ENCODE data around the gene SPIN1. TPM values are rescaled to one million over a fixed set of nuclear protein-coding genes. Genes with fewer than 3 reads are reported as not detected.

SPIN1 gene
- total RNA-seq, 1 donor from 2014 or later = 11.6 TPM

GRCh38 chr9:88447431-88447830, 59.2 kb downstream of the SPIN1 start:
- Histone ChIP-seq H3K4me3 (no peak overlapping the region), H3K27ac (no peak overlapping the region), H3K9me3 (no peaks in the 10 kb centered on the region), H3K36me3 (peaks cover 0 to 19% of the 10 kb centered on the region in 2 donors), H3K27me3 (no peaks in the 10 kb centered on the region), H3K4me1 (no peaks in the 10 kb centered on the region)
- intact Hi-C loops (cut with DNase I) = no loop called here
- no peak for TF ChIP-seq CTCF (IDR thresholded peaks at IDR 0.05)
- DNase-seq (ENCODE audit: low spot score in 2 of 2) = no peak

GRCh38 chr9:88451160-88451559, 62.9 kb downstream of the SPIN1 start:
- TF ChIP-seq CTCF (IDR thresholded peaks at IDR 0.05) = no peak
- no peaks in the 10 kb centered on the region for H3K4me1 ChIP-seq
- H3K27ac ChIP-seq = no peak overlapping the region
- no peaks in the 10 kb centered on the region for H3K27me3 ChIP-seq
- no peaks in the 10 kb centered on the region for H3K9me3 ChIP-seq
- H3K36me3 ChIP-seq = peaks cover 0 to 24% of the 10 kb centered on the region in 2 donors
- no peak for DNase-seq (ENCODE audit: low spot score in 2 of 2)
- intact Hi-C loops (cut with DNase I) = no loop called here
- no peak overlapping the region for H3K4me3 ChIP-seq

GRCh38 chr9:88458716-88459465, 70.6 kb downstream of the SPIN1 start:
- intact Hi-C loops (cut with DNase I) = no loop called here
- Histone ChIP-seq H3K27ac (no peak overlapping the region), H3K27me3 (no peaks in the 10 kb centered on the region), H3K36me3 (peaks cover 0 to 3% of the 10 kb centered on the region in 2 donors), H3K9me3 (no peaks in the 10 kb centered on the region), H3K4me3 (no peak overlapping the region), H3K4me1 (no peaks in the 10 kb centered on the region)
- no peak for TF ChIP-seq CTCF (IDR thresholded peaks at IDR 0.05)
- DNase-seq (ENCODE audit: low spot score in 2 of 2) = no peak

- Histone ChIP-seq H3K36me3 (peaks cover 0 to 3% of the 10 kb centered on the region in 2 donors), H3K9me3 (no peaks in the 10 kb centered on the region), H3K27ac (no peak overlapping the region), H3K4me1 (no peaks in the 10 kb centered on the region), H3K4me3 (no peak overlapping the region), H3K27me3 (no peaks in the 10 kb centered on the region)
- no peak for TF ChIP-seq CTCF (IDR thresholded peaks at IDR 0.05)
- intact Hi-C loops (cut with DNase I) = no loop called here
- no peak for DNase-seq (ENCODE audit: low spot score in 2 of 2)
Measured at GRCh38 chr9:88460587-88461332, 72.5 kb downstream of the SPIN1 start.

GRCh38 chr9:88462191-88462590, 73.9 kb downstream of the SPIN1 start:
- no peak for DNase-seq (ENCODE audit: low spot score in 2 of 2)
- no peak overlapping the region for H3K4me3 ChIP-seq

More at GRCh38 chr9:88462191-88462590, 73.9 kb downstream of the SPIN1 start:
- no peak for TF ChIP-seq CTCF (IDR thresholded peaks at IDR 0.05)
- Histone ChIP-seq H3K4me1 (no peaks in the 10 kb centered on the region), H3K27me3 (no peaks in the 10 kb centered on the region), H3K36me3 (peaks cover 0 to 3% of the 10 kb centered on the region in 2 donors), H3K9me3 (no peaks in the 10 kb centered on the region), H3K27ac (no peak overlapping the region)
- intact Hi-C loops (cut with DNase I) = no loop called here
